ENCODE data around the gene SLC25A27. TPM values are rescaled to one million over a fixed set of nuclear protein-coding genes. Genes with fewer than 3 reads are reported as not detected.

The SLC25A27 gene
- total and polyA plus RNA-seq, 2 donors (not counting 1 experiment from before 2014, with no cell fraction given), result 0.75 to 3.8 TPM

- Mint-ChIP-seq H3K27me3 (peaks cover 5% of the 10 kb centered on the region), H3K9me3 (ENCODE audit: insufficient read depth) (no peaks in the 10 kb centered on the region), H3K27ac (no peak overlapping the region), H3K4me3 (no peak overlapping the region), H3K4me1 (no peaks in the 10 kb centered on the region)
- intact Hi-C loops (cut with micrococcal nuclease), result no loop called here
- H3K27ac ChIP-seq (ENCODE audit: low read length in 2 of 2), result no peak overlapping the region
- 80% methylated on average over 1 of the region's 1 CpG for WGBS (ENCODE audit: insufficient coverage)
- no peaks in the 10 kb centered on the region for H3K27me3 ChIP-seq (replicated peaks in 1 of 4; ENCODE audit: control extremely low read depth in 1 of 4, control insufficient read depth in 3 of 4, insufficient read depth in 4 of 4, low read length in 3 of 4)
- ATAC-seq (ENCODE audit: low read depth) (no peak), DNase-seq (no peak)
- no peaks in the 10 kb centered on the region for H3K9me3 ChIP-seq (ENCODE audit: control extremely low read depth in 1 of 3, control insufficient read depth in 2 of 3, insufficient read depth in 1 of 3, low read length in 2 of 3)
- H3K36me3 ChIP-seq (replicated peaks in 1 of 2; ENCODE audit: control extremely low read depth in 1 of 2, control insufficient read depth in 1 of 2, extremely low read depth in 1 of 2, insufficient read depth in 2 of 2, low read length in 1 of 2), result no peaks in the 10 kb centered on the region
- no peak overlapping the region for H2AFZ ChIP-seq (ENCODE audit: insufficient read depth, low read depth, low read length, poor library complexity, severe bottlenecking)
- H3K4me2 ChIP-seq (replicated peaks; ENCODE audit: low read depth, low read length, poor library complexity, severe bottlenecking), result no peak overlapping the region
- no peak overlapping the region for H3K9ac ChIP-seq (ENCODE audit: low read length)
- no peaks in the 10 kb centered on the region for H3K4me1 ChIP-seq (ENCODE audit: control insufficient read depth in 2 of 2, insufficient read depth in 2 of 2, low read length in 2 of 2)
- TF ChIP-seq CTCF (IDR thresholded peaks at IDR 0.05) (no peak), EZH2 (IDR thresholded peaks at IDR 0.05; ENCODE audit: borderline replicate concordance, insufficient read depth, low read depth, low read length, poor library complexity, severe bottlenecking) (no peak)
- POLR2A ChIA-PET, result no interaction called here
- CTCF ChIA-PET, result no interaction called here
- no peak overlapping the region for H3K4me3 ChIP-seq (ENCODE audit: control extremely low read depth in 1 of 5, extremely low read depth in 1 of 5, insufficient read depth in 1 of 5, low read depth in 2 of 5, low read length in 4 of 5)
- H4K20me1 ChIP-seq (ENCODE audit: control insufficient read depth, insufficient read depth, low read length, poor library complexity, severe bottlenecking), result no peaks in the 10 kb centered on the region
- H3K79me2 ChIP-seq (ENCODE audit: control insufficient read depth, insufficient read depth, low read length), result no peaks in the 10 kb centered on the region
Measured at GRCh38 chr6:46711491-46711890, 58.7 kb downstream of the SLC25A27 start.

- Histone ChIP-seq H3K9me3 (ENCODE audit: control extremely low read depth in 1 of 3, control insufficient read depth in 2 of 3, insufficient read depth in 1 of 3, low read length in 2 of 3) (no peaks in the 10 kb centered on the region), H3K27ac (ENCODE audit: low read length in 2 of 2) (no peak overlapping the region), H3K27me3 (replicated peaks in 1 of 4; ENCODE audit: control extremely low read depth in 1 of 4, control insufficient read depth in 3 of 4, insufficient read depth in 4 of 4, low read length in 3 of 4) (no peaks in the 10 kb centered on the region), H3K79me2 (ENCODE audit: control insufficient read depth, insufficient read depth, low read length) (no peaks in the 10 kb centered on the region), H3K4me2 (replicated peaks; ENCODE audit: low read depth, low read length, poor library complexity, severe bottlenecking) (no peak overlapping the region), H2AFZ (ENCODE audit: insufficient read depth, low read depth, low read length, poor library complexity, severe bottlenecking) (no peak overlapping the region), H4K20me1 (ENCODE audit: control insufficient read depth, insufficient read depth, low read length, poor library complexity, severe bottlenecking) (no peaks in the 10 kb centered on the region), H3K4me3 (ENCODE audit: control extremely low read depth in 1 of 5, extremely low read depth in 1 of 5, insufficient read depth in 1 of 5, low read depth in 2 of 5, low read length in 4 of 5) (no peak overlapping the region), H3K9ac (ENCODE audit: low read length) (no peak overlapping the region), H3K36me3 (replicated peaks in 1 of 2; ENCODE audit: control extremely low read depth in 1 of 2, control insufficient read depth in 1 of 2, extremely low read depth in 1 of 2, insufficient read depth in 2 of 2, low read length in 1 of 2) (no peaks in the 10 kb centered on the region), H3K4me1 (ENCODE audit: control insufficient read depth in 2 of 2, insufficient read depth in 2 of 2, low read length in 2 of 2) (no peaks in the 10 kb centered on the region)
- Mint-ChIP-seq H3K4me1 (no peaks in the 10 kb centered on the region), H3K4me3 (no peak overlapping the region), H3K27ac (no peak overlapping the region), H3K27me3 (peaks cover 11% of the 10 kb centered on the region), H3K9me3 (ENCODE audit: insufficient read depth) (no peaks in the 10 kb centered on the region)
- intact Hi-C loops (cut with micrococcal nuclease), result no loop called here
- CTCF ChIA-PET, result no interaction called here
- TF ChIP-seq CTCF (IDR thresholded peaks at IDR 0.05) (no peak), EZH2 (IDR thresholded peaks at IDR 0.05; ENCODE audit: borderline replicate concordance, insufficient read depth, low read depth, low read length, poor library complexity, severe bottlenecking) (no peak)
- no peak for DNase-seq
- ATAC-seq (ENCODE audit: low read depth), result no peak
- POLR2A ChIA-PET, result no interaction called here
Measured at GRCh38 chr6:46715141-46715540, 62.4 kb downstream of the SLC25A27 start.
